GM23338 (cell line): ENCODE measurements around the gene CAMTA1. TPM values are rescaled to one million over a fixed set of nuclear protein-coding genes. Genes with fewer than 3 reads are reported as not detected.

Experiments
- ATAC-seq: fragments of 200-7000 bp; cut with Tn5 transposase; 3 replicates; pipeline ENCODE4 v1.9.1; 2020
- DNase-seq: peaks from one replicate; pipeline ENCODE4 v3.0.0-alpha.2; 2015; ENCODE audit warnings: low spot score
- H2AFZ ChIP-seq: fragments of 200-600 bp; sonication (generic); 2 replicates; pipeline ENCODE4 v1.8.0; 2016; ENCODE audit warnings: antibody characterized with exemption, mild to moderate bottlenecking, moderate library complexity
- H3F3A ChIP-seq: fragments of 200-600 bp; sonication (generic); replicated peaks from 2 replicates; pipeline ENCODE4 v1.8.0; 2017; ENCODE audit warnings: antibody characterized with exemption, mixed run types, low read depth
- H3K27ac ChIP-seq: fragments of 200-600 bp; sonication (generic); 2 replicates; pipeline ENCODE4 v1.6.1; 2016; ENCODE audit warnings: low read depth
- H3K27me3 ChIP-seq: fragments of 200-600 bp; sonication (generic); 2 replicates; pipeline ENCODE4 v1.8.0; 2016; ENCODE audit warnings: mild to moderate bottlenecking, mixed run types, moderate library complexity; ENCODE audit not compliant: insufficient read depth
- H3K36me3 ChIP-seq: fragments of 200-600 bp; sonication (generic); 2 replicates; pipeline ENCODE4 v1.8.0; 2016; ENCODE audit warnings: mild to moderate bottlenecking; ENCODE audit not compliant: insufficient read depth
- H3K4me1 ChIP-seq: fragments of 200-600 bp; sonication (generic); 2 replicates; pipeline ENCODE4 v1.8.0; 2016; ENCODE audit warnings: mild to moderate bottlenecking, moderate library complexity; ENCODE audit not compliant: insufficient read depth
- H3K4me2 ChIP-seq: fragments of 200-600 bp; sonication (generic); 2 replicates; pipeline ENCODE4 v1.7.1; 2017; ENCODE audit warnings: mixed run types
- H3K4me3 ChIP-seq: fragments of 200-600 bp; sonication (generic); 2 replicates; pipeline ENCODE4 v1.6.1; 2016; ENCODE audit warnings: mixed run types
- H3K79me2 ChIP-seq: fragments of 200-600 bp; sonication (generic); replicated peaks from 2 replicates; pipeline ENCODE4 v1.8.0; 2017; ENCODE audit warnings: mild to moderate bottlenecking; ENCODE audit not compliant: insufficient read depth
- H3K9me2 ChIP-seq: fragments of 200-600 bp; sonication (generic); 2 replicates; pipeline ENCODE4 v1.8.0; 2017; ENCODE audit not compliant: insufficient read depth
- H4K20me1 ChIP-seq: fragments of 200-600 bp; sonication (generic); replicated peaks from 2 replicates; pipeline ENCODE4 v1.8.0; 2017; ENCODE audit warnings: mild to moderate bottlenecking; ENCODE audit not compliant: insufficient read depth
- H3K27ac Mint-ChIP-seq: 2 replicates; pipeline ENCODE4 v1.8.0; 2020; ENCODE audit warnings: inconsistent platforms, mild to moderate bottlenecking, moderate library complexity, mixed read lengths
- H3K27me3 Mint-ChIP-seq: 3 replicates; pipeline ENCODE4 v1.8.0; 2022; ENCODE audit warnings: low read depth, mild to moderate bottlenecking, moderate library complexity, mixed read lengths, inconsistent platforms; ENCODE audit not compliant: insufficient read depth, poor library complexity
- H3K36me3 Mint-ChIP-seq: 3 replicates; pipeline ENCODE4 v1.8.0; 2021; ENCODE audit warnings: low read depth, mild to moderate bottlenecking, inconsistent platforms, moderate library complexity, mixed read lengths
- H3K4me1 Mint-ChIP-seq: 3 replicates; pipeline ENCODE4 v1.8.0; 2020; ENCODE audit warnings: mild to moderate bottlenecking, inconsistent platforms, mixed read lengths
- H3K4me3 Mint-ChIP-seq: 3 replicates; pipeline ENCODE4 v1.8.0; 2021; ENCODE audit warnings: moderate library complexity, mild to moderate bottlenecking, inconsistent platforms, mixed read lengths
- H3K9me3 Mint-ChIP-seq: 3 replicates; pipeline ENCODE4 v1.8.0; 2020; ENCODE audit warnings: moderate library complexity, mild to moderate bottlenecking, inconsistent platforms, mixed read lengths
- CREB1 ChIP-seq: fragments of 250-450 bp; sonication (Bioruptor Pico); IDR thresholded peaks from 2 replicates; pipeline ENCODE4 v1.5.0; 2020; ENCODE audit warnings: low read depth, mild to moderate bottlenecking, moderate library complexity
- CTCF ChIP-seq, 2 experiments: fragments of 200-600 bp in 1 of 2; sonication (generic) in 1 of 2; conservative IDR thresholded peaks; 2 replicates each; pipeline versions ENCODE4 v1.5.1 to v1.6.1; 2016 to 2017; ENCODE audit warnings: antibody characterized with exemption in 2 of 2, low read depth in 2 of 2, mild to moderate bottlenecking in 2 of 2, moderate library complexity in 1 of 2
- EZH2 ChIP-seq: fragments of 200-600 bp; sonication (generic); IDR thresholded peaks from one replicate; pipeline ENCODE4 v1.8.0; 2017; ENCODE audit warnings: antibody characterized with exemption, mild to moderate bottlenecking, low read depth; ENCODE audit not compliant: unreplicated experiment
- JUNB ChIP-seq: IDR thresholded peaks from one replicate; pipeline ENCODE4 v1.6.1; 2016; ENCODE audit warnings: antibody characterized with exemption; ENCODE audit not compliant: unreplicated experiment
- NANOG ChIP-seq: IDR thresholded peaks from 2 replicates; pipeline ENCODE4 v1.6.1; 2016; ENCODE audit warnings: antibody characterized with exemption, borderline replicate concordance
- STAT1 ChIP-seq: IDR thresholded peaks from one replicate; pipeline ENCODE4 v1.6.1; 2016; ENCODE audit warnings: antibody characterized with exemption; ENCODE audit not compliant: unreplicated experiment
- ZNF114 ChIP-seq: fragments of 250-450 bp; sonication (Bioruptor Pico); IDR thresholded peaks from 2 replicates; pipeline ENCODE4 v1.5.0; 2020; ENCODE audit warnings: mild to moderate bottlenecking, moderate library complexity
- ZNF331 ChIP-seq: fragments of 250-450 bp; sonication (Bioruptor Pico); IDR thresholded peaks from 2 replicates; pipeline ENCODE4 v1.5.0; 2020; ENCODE audit warnings: low read depth, mild to moderate bottlenecking, moderate library complexity
- ZNF462 ChIP-seq: fragments of 250-450 bp; sonication (Bioruptor Pico); IDR thresholded peaks from 2 replicates; pipeline ENCODE4 v1.5.0; 2020; ENCODE audit warnings: mild to moderate bottlenecking, moderate library complexity
- polyA plus RNA-seq: library from polyadenylated mRNA; unstranded; fragments of >200 nt; fragmentation: Nextera tagmentation; extraction: Ambion mirVana; gene quantifications from 2 replicates; pipeline ENCODE4 v1.2.1, GENCODE V29; 2016
- total RNA-seq: library from RNA; depleted of rRNA; stranded (reverse); fragments of >200 nt; shearing (Covaris generic); gene quantifications from 2 replicates; pipeline ENCODE4 v1.2.3, GENCODE V29; 2014

Gene CAMTA1
- total and polyA plus RNA-seq, 2 experiments from 2014 or later: 115 to 519 TPM

- Histone ChIP-seq H3K79me2 (no peaks in the 10 kb centered on the region), H3K27ac (no peak overlapping the region), H3K36me3 (no peaks in the 10 kb centered on the region), H3F3A (no peaks in the 10 kb centered on the region), H3K4me3 (no peak overlapping the region), H3K4me1 (no peaks in the 10 kb centered on the region), H2AFZ (no peak overlapping the region), H3K4me2 (no peak overlapping the region), H3K27me3 (no peaks in the 10 kb centered on the region), H3K9me2 (no peaks in the 10 kb centered on the region), H4K20me1 (no peaks in the 10 kb centered on the region)
- Mint-ChIP-seq H3K36me3 (no peaks in the 10 kb centered on the region), H3K27ac (peak overlapping the region; percentile 50; the same call in 1 of the 2 replicates), H3K9me3 (no peaks in the 10 kb centered on the region), H3K4me3 (no peak overlapping the region), H3K4me1 (peaks cover 16% of the 10 kb centered on the region), H3K27me3 (peaks cover 6% of the 10 kb centered on the region)
- no peak for DNase-seq
- no peak for ATAC-seq
- TF ChIP-seq ZNF331 (CRISPR knock-in tag) (no peak), EZH2 (no peak), CTCF (conservative IDR thresholded peaks at IDR 0.05; ENCODE audit: low read depth in 2 of 2) (no peak), STAT1 (no peak), NANOG (no peak), JUNB (no peak)
These were observed 602.0 kb downstream of the CAMTA1 start for GRCh38 chr1:7387053-7387927.

GRCh38 chr1:7388141-7388487 is 602.9 kb downstream of the CAMTA1 start:
- peaks cover 6% of the 10 kb centered on the region for H3K27me3 Mint-ChIP-seq
- no peaks in the 10 kb centered on the region for H3K36me3 Mint-ChIP-seq
- no peak overlapping the region for H3K27ac Mint-ChIP-seq
- no peaks in the 10 kb centered on the region for H3K79me2 ChIP-seq
- H3K4me3 Mint-ChIP-seq: no peak overlapping the region
- H3F3A ChIP-seq: no peaks in the 10 kb centered on the region
- no peaks in the 10 kb centered on the region for H3K36me3 ChIP-seq
- no peaks in the 10 kb centered on the region for H3K4me1 ChIP-seq
- no peak for DNase-seq
- H4K20me1 ChIP-seq: no peaks in the 10 kb centered on the region
- H3K9me3 Mint-ChIP-seq: no peaks in the 10 kb centered on the region
- peaks cover 16% of the 10 kb centered on the region for H3K4me1 Mint-ChIP-seq
- no peak overlapping the region for H3K4me3 ChIP-seq
- no peak overlapping the region for H3K4me2 ChIP-seq
- no peak for ATAC-seq
- H3K27me3 ChIP-seq: no peaks in the 10 kb centered on the region
- no peaks in the 10 kb centered on the region for H3K9me2 ChIP-seq
- no peak overlapping the region for H2AFZ ChIP-seq
- no peak overlapping the region for H3K27ac ChIP-seq
- TF ChIP-seq JUNB (no peak), ZNF331 (CRISPR knock-in tag) (no peak), STAT1 (no peak), ZNF114 (no peak), EZH2 (no peak), CREB1 (CRISPR knock-in tag) (no peak), CTCF (conservative IDR thresholded peaks at IDR 0.05; ENCODE audit: low read depth in 2 of 2) (no peak), ZNF462 (CRISPR knock-in tag) (no peak)
